HEK293 (cell line): ENCODE measurements around the gene C21orf91.

Experiments used
- CTCF ChIA-PET: fragments of 350-600 bp; formaldehyde crosslinking; extraction: SDS; loops from one replicate; lab custom pipeline; 2021; ENCODE audit warnings: antibody characterized with exemption; lab: Yijun Ruan, JAX
- POLR2A ChIA-PET: fragments of 300-600 bp; formaldehyde crosslinking; extraction: SDS; loops from one replicate; lab custom pipeline; 2020; ENCODE audit warnings: antibody characterized with exemption, inconsistent platforms; lab: Yijun Ruan, JAX
- H3K27ac ChIP-seq: fragments of 200-500 bp; sonication (Bioruptor generic); 2 replicates; pipeline ENCODE4 v1.5.1; 2014; ENCODE audit warnings: low read depth, low read length, control low read depth, inconsistent platforms; ENCODE audit errors: extremely low read depth
- H3K36me3 ChIP-seq, 2 experiments: fragments of 200-500 bp in 1 of 2; sonication (Bioruptor generic) in 1 of 2; 1 replicate in 1 of 2; 2 replicates in 1 of 2; pipeline ENCODE4 v1.5.1; 2014 to 2017; ENCODE audit warnings: inconsistent platforms in 2 of 2, low read length in 2 of 2; ENCODE audit not compliant: control insufficient read depth in 2 of 2, insufficient read depth in 1 of 2
- H3K4me1 ChIP-seq: fragments of 200-500 bp; sonication (Bioruptor generic); 2 replicates; pipeline ENCODE4 v1.5.1; 2014; ENCODE audit warnings: mild to moderate bottlenecking, low read length, inconsistent platforms; ENCODE audit not compliant: control insufficient read depth, insufficient read depth
- H3K4me3 ChIP-seq: 2 replicates; pipeline ENCODE4 v1.5.1; 2011; ENCODE audit warnings: low read depth, mild to moderate bottlenecking, control low read depth, low read length, moderate library complexity
- H3K9me3 ChIP-seq: fragments of 200-500 bp; sonication (Bioruptor generic); 2 replicates; pipeline ENCODE4 v1.5.1; 2014; ENCODE audit warnings: low read depth, low read length, inconsistent platforms; ENCODE audit not compliant: control insufficient read depth, insufficient read depth
- AEBP2 ChIP-seq: fragments of 450-650 bp; formaldehyde crosslinking; IDR thresholded peaks from 2 replicates; pipeline ENCODE4 v1.5.1; 2016; ENCODE audit warnings: missing biosample characterization, missing genetic modification characterization, borderline replicate concordance
- BCL11A ChIP-seq: fragments of 450-650 bp; formaldehyde crosslinking; IDR thresholded peaks from 2 replicates; pipeline ENCODE4 v1.5.1; 2016; ENCODE audit warnings: low read depth, missing biosample characterization, missing genetic modification characterization
- GFI1B ChIP-seq: fragments of 450-650 bp; formaldehyde crosslinking; IDR thresholded peaks from 2 replicates; pipeline ENCODE4 v1.5.1; 2016; ENCODE audit warnings: missing biosample characterization, missing genetic modification characterization
- ZBTB26 ChIP-seq: fragments of 450-650 bp; formaldehyde crosslinking; optimal IDR thresholded peaks from 2 replicates; pipeline ENCODE3; 2016; ENCODE audit warnings: missing biosample characterization, mild to moderate bottlenecking, missing genetic modification characterization
- ZFP41 ChIP-seq: fragments of 450-650 bp; formaldehyde crosslinking; IDR thresholded peaks from 2 replicates; pipeline ENCODE4 v1.5.1; 2016; ENCODE audit warnings: missing biosample characterization, missing genetic modification characterization, borderline replicate concordance
- ZFP69B ChIP-seq: fragments of 450-650 bp; formaldehyde crosslinking; IDR thresholded peaks from 2 replicates; pipeline ENCODE4 v1.5.1; 2016; ENCODE audit warnings: missing biosample characterization, missing genetic modification characterization
- ZNF155 ChIP-seq: fragments of 450-650 bp; formaldehyde crosslinking; IDR thresholded peaks from 2 replicates; pipeline ENCODE4 v1.5.1; 2016; ENCODE audit warnings: missing biosample characterization, missing genetic modification characterization
- ZNF169 ChIP-seq: fragments of 450-650 bp; formaldehyde crosslinking; IDR thresholded peaks from 2 replicates; pipeline ENCODE4 v1.5.1; 2016; ENCODE audit warnings: missing biosample characterization, missing genetic modification characterization
- ZNF175 ChIP-seq: fragments of 450-650 bp; formaldehyde crosslinking; IDR thresholded peaks from 2 replicates; pipeline ENCODE4 v1.5.1; 2016; ENCODE audit warnings: missing biosample characterization, missing genetic modification characterization
- ZNF18 ChIP-seq: fragments of 450-650 bp; formaldehyde crosslinking; IDR thresholded peaks from 2 replicates; pipeline ENCODE4 v1.5.1; 2016; ENCODE audit warnings: missing biosample characterization, missing genetic modification characterization
- ZNF248 ChIP-seq: fragments of 450-650 bp; formaldehyde crosslinking; IDR thresholded peaks from 2 replicates; pipeline ENCODE4 v1.5.1; 2017; ENCODE audit warnings: missing biosample characterization, missing genetic modification characterization
- ZNF473 ChIP-seq: fragments of 450-650 bp; formaldehyde crosslinking; IDR thresholded peaks from 2 replicates; pipeline ENCODE4 v1.5.1; 2017; ENCODE audit warnings: missing biosample characterization, missing genetic modification characterization
- ZNF571 ChIP-seq: fragments of 450-650 bp; formaldehyde crosslinking; IDR thresholded peaks from 2 replicates; pipeline ENCODE4 v1.5.0; 2017; ENCODE audit warnings: missing biosample characterization, missing genetic modification characterization
- ZNF639 ChIP-seq: fragments of 450-650 bp; formaldehyde crosslinking; IDR thresholded peaks from 2 replicates; pipeline ENCODE4 v1.5.1; 2016; ENCODE audit warnings: missing biosample characterization, missing genetic modification characterization
- ZNF670 ChIP-seq: fragments of 450-650 bp; formaldehyde crosslinking; IDR thresholded peaks from 2 replicates; pipeline ENCODE4 v1.5.1; 2016; ENCODE audit warnings: missing biosample characterization, missing genetic modification characterization, low read depth
- ZNF704 ChIP-seq: fragments of 450-650 bp; formaldehyde crosslinking; IDR thresholded peaks from 2 replicates; pipeline ENCODE4 v1.5.1; 2016; ENCODE audit warnings: missing biosample characterization, missing genetic modification characterization
- ZNF76 ChIP-seq: fragments of 450-650 bp; formaldehyde crosslinking; IDR thresholded peaks from 2 replicates; pipeline ENCODE4; 2016; ENCODE audit warnings: low read depth, missing biosample characterization, missing genetic modification characterization, borderline replicate concordance
- ZNF830 ChIP-seq: fragments of 450-650 bp; IDR thresholded peaks from 2 replicates; pipeline ENCODE4 v1.5.0; 2018; ENCODE audit warnings: missing biosample characterization, missing genetic modification characterization, low read depth, mild to moderate bottlenecking, moderate library complexity

C21orf91 gene

GRCh38 chr21:17789656-17790055 lies 29.5 kb downstream of the C21orf91 start:
- H3K36me3 ChIP-seq = peaks cover 11 to 46% of the 10 kb centered on the region in 2 experiments
- no peaks in the 10 kb centered on the region for H3K4me1 ChIP-seq
- H3K9me3 ChIP-seq = no peaks in the 10 kb centered on the region
- TF ChIP-seq ZNF571 (tag by site-specific recombination) (no peak), ZBTB26 (no peak), ZFP69B (tag by site-specific recombination) (no peak), ZNF76 (tag by site-specific recombination) (no peak), ZNF248 (tag by site-specific recombination) (no peak), ZNF473 (tag by site-specific recombination) (no peak), BCL11A (tag by site-specific recombination) (no peak), ZNF704 (tag by site-specific recombination) (no peak)
- no peak overlapping the region for H3K27ac ChIP-seq
- H3K4me3 ChIP-seq = no peak overlapping the region
- CTCF ChIA-PET = no interaction called here
- POLR2A ChIA-PET = no interaction called here

GRCh38 chr21:17789069-17789468 lies 30.1 kb downstream of the C21orf91 start:
- H3K4me1 ChIP-seq = no peaks in the 10 kb centered on the region
- TF ChIP-seq ZNF830 (no peak), ZNF169 (tag by site-specific recombination) (no peak), ZNF639 (tag by site-specific recombination) (no peak), GFI1B (no peak), ZFP41 (tag by site-specific recombination) (no peak), ZNF155 (tag by site-specific recombination) (no peak), AEBP2 (tag by site-specific recombination) (no peak), ZNF670 (tag by site-specific recombination) (no peak), ZNF18 (no peak), ZNF175 (tag by site-specific recombination) (no peak)
- CTCF ChIA-PET = no interaction called here
- no peak overlapping the region for H3K4me3 ChIP-seq
- no peak overlapping the region for H3K27ac ChIP-seq
- peaks cover 9 to 41% of the 10 kb centered on the region in 2 experiments for H3K36me3 ChIP-seq
- H3K9me3 ChIP-seq = no peaks in the 10 kb centered on the region
- POLR2A ChIA-PET = no interaction called here
